PC-9 (cell line): ENCODE data around the gene ZIC4.

Experiments used
- EZH2 ChIP-seq: fragments of 200-600 bp; sonication (generic); IDR thresholded peaks from 2 replicates; pipeline ENCODE4 v1.8.0; 2017; ENCODE audit warnings: antibody characterized with exemption, low read depth
- TF ChIP-seq, protein P1 (sequence below): fragments of 200-600 bp; sonication (generic); conservative IDR thresholded peaks from 2 replicates; pipeline ENCODE4 v1.6.1; 2017; ENCODE audit warnings: mixed run types, antibody characterized with exemption, mild to moderate bottlenecking, moderate library complexity

- TF ChIP-seq, protein P1, sequence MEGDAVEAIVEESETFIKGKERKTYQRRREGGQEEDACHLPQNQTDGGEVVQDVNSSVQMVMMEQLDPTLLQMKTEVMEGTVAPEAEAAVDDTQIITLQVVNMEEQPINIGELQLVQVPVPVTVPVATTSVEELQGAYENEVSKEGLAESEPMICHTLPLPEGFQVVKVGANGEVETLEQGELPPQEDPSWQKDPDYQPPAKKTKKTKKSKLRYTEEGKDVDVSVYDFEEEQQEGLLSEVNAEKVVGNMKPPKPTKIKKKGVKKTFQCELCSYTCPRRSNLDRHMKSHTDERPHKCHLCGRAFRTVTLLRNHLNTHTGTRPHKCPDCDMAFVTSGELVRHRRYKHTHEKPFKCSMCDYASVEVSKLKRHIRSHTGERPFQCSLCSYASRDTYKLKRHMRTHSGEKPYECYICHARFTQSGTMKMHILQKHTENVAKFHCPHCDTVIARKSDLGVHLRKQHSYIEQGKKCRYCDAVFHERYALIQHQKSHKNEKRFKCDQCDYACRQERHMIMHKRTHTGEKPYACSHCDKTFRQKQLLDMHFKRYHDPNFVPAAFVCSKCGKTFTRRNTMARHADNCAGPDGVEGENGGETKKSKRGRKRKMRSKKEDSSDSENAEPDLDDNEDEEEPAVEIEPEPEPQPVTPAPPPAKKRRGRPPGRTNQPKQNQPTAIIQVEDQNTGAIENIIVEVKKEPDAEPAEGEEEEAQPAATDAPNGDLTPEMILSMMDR: no peak
- TF ChIP-seq EZH2: no peak
Observed at GRCh38 chr3:147365196-147366115, 40.9 kb downstream of the ZIC4 start.
